Measurements from ENCODE around the gene LHFPL6. TPM values are rescaled to one million over a fixed set of nuclear protein-coding genes. Genes with fewer than 3 reads are reported as not detected.

LHFPL6 gene
- total RNA-seq, 2 experiments from 2014 or later = 0.14 TPM; not detected in 1

DNA sequence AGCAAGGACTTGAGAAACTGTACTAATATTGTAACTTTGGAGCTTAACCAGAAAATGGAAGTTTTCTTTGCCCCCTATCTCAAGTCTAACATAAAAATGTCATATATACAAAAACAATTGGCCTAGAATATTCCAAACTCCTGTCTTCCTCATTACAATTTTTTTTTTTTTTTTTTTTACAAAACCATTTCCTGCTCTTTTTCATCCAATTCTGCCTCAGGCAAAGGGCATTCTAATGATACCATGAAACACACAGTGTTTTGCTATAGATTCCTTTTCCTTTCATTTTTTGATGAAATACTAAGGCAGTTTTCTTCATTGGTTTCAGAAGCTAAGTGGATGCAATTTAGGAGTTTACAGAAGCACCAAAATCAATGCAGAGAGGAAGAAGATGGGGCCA lies 119.7 kb downstream of the LHFPL6 start:
- POLR2A ChIA-PET = no interaction called here
- H3K4me3 Mint-ChIP-seq = no peak overlapping the region
- DNase-seq (no peak), ATAC-seq (ENCODE audit: low read depth) (no peak)
- no peaks in the 10 kb centered on the region for H3K9me3 Mint-ChIP-seq
- no peaks in the 10 kb centered on the region for H3K36me3 Mint-ChIP-seq
- peaks cover 2% of the 10 kb centered on the region for H3K27me3 Mint-ChIP-seq
- no peak overlapping the region for H3K27ac Mint-ChIP-seq
- no peaks in the 10 kb centered on the region for H3K4me1 Mint-ChIP-seq

- POLR2A ChIA-PET = no interaction called here
- H3K4me3 Mint-ChIP-seq = no peak overlapping the region
- H3K27me3 Mint-ChIP-seq = peaks cover 2% of the 10 kb centered on the region
- H3K9me3 Mint-ChIP-seq = no peaks in the 10 kb centered on the region
- H3K36me3 Mint-ChIP-seq = no peaks in the 10 kb centered on the region
- no peak overlapping the region for H3K27ac Mint-ChIP-seq
- ATAC-seq (ENCODE audit: low read depth) = no peak
- DNase-seq = no peak
- no peaks in the 10 kb centered on the region for H3K4me1 Mint-ChIP-seq
Observed at GRCh38 chr13:39481491-39481890, 121.5 kb downstream of the LHFPL6 start.

- Mint-ChIP-seq H3K27ac (no peak overlapping the region), H3K27me3 (peaks cover 2% of the 10 kb centered on the region), H3K36me3 (no peaks in the 10 kb centered on the region), H3K4me1 (no peaks in the 10 kb centered on the region), H3K4me3 (no peak overlapping the region), H3K9me3 (no peaks in the 10 kb centered on the region)
- POLR2A ChIA-PET = no interaction called here
- DNase-seq (no peak), ATAC-seq (ENCODE audit: low read depth) (no peak)
Observed at GRCh38 chr13:39474600-39474999, 128.4 kb downstream of the LHFPL6 start.

- DNase-seq (no peak), ATAC-seq (ENCODE audit: low read depth) (no peak)
- Mint-ChIP-seq H3K36me3 (no peaks in the 10 kb centered on the region), H3K4me3 (no peak overlapping the region), H3K9me3 (no peaks in the 10 kb centered on the region), H3K4me1 (no peaks in the 10 kb centered on the region), H3K27me3 (peaks cover 12% of the 10 kb centered on the region), H3K27ac (no peak overlapping the region)
- POLR2A ChIA-PET = no interaction called here
Observed at GRCh38 chr13:39469676-39470075, 133.3 kb downstream of the LHFPL6 start.

GRCh38 chr13:39468306-39468705 lies 134.7 kb downstream of the LHFPL6 start:
- ATAC-seq (ENCODE audit: low read depth) = no peak
- no peak for DNase-seq

DNA sequence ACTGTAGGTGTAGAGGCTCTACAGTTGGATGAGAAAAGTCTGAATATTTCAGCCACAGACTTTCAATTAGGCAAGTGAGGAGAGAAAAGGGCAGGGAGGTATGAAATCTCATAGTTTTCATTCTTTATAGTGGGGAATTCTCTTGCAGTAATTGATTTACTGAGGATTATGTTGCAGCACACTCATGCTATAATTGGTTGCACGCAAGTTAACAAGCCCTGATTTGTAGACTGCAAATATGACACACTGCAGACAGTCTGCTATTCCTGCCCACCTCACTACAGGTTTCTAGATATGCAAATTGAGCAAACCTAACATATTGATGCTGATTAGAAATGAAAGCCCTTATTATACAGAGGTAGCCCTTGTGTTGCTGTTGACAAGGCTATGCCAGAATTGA lies 139.4 kb downstream of the LHFPL6 start:
- POLR2A ChIA-PET = no interaction called here
- Mint-ChIP-seq H3K36me3 (no peaks in the 10 kb centered on the region), H3K9me3 (no peaks in the 10 kb centered on the region), H3K27ac (no peak overlapping the region), H3K4me3 (no peak overlapping the region), H3K4me1 (no peaks in the 10 kb centered on the region), H3K27me3 (peaks cover 10% of the 10 kb centered on the region)
- DNase-seq (no peak), ATAC-seq (ENCODE audit: low read depth) (no peak)

More at GRCh38 chr13:39468306-39468705, 134.7 kb downstream of the LHFPL6 start:
- no peaks in the 10 kb centered on the region for H3K36me3 Mint-ChIP-seq
- H3K27ac Mint-ChIP-seq = no peak overlapping the region
- POLR2A ChIA-PET = no interaction called here
- H3K9me3 Mint-ChIP-seq = no peaks in the 10 kb centered on the region
- no peak overlapping the region for H3K4me3 Mint-ChIP-seq
- no peaks in the 10 kb centered on the region for H3K4me1 Mint-ChIP-seq
- H3K27me3 Mint-ChIP-seq = peaks cover 15% of the 10 kb centered on the region

GRCh38 chr13:39462906-39463305 lies 140.1 kb downstream of the LHFPL6 start:
- Mint-ChIP-seq H3K4me3 (no peak overlapping the region), H3K9me3 (no peaks in the 10 kb centered on the region), H3K27me3 (peaks cover 10% of the 10 kb centered on the region), H3K4me1 (no peaks in the 10 kb centered on the region), H3K36me3 (no peaks in the 10 kb centered on the region), H3K27ac (no peak overlapping the region)
- ATAC-seq (ENCODE audit: low read depth) (no peak), DNase-seq (no peak)
- POLR2A ChIA-PET = no interaction called here

GRCh38 chr13:39462428-39462827 lies 140.6 kb downstream of the LHFPL6 start:
- Mint-ChIP-seq H3K27me3 (peaks cover 7% of the 10 kb centered on the region), H3K4me1 (no peaks in the 10 kb centered on the region), H3K36me3 (no peaks in the 10 kb centered on the region), H3K4me3 (no peak overlapping the region), H3K27ac (no peak overlapping the region), H3K9me3 (no peaks in the 10 kb centered on the region)
- DNase-seq (no peak), ATAC-seq (ENCODE audit: low read depth) (no peak)
- POLR2A ChIA-PET = no interaction called here

DNA sequence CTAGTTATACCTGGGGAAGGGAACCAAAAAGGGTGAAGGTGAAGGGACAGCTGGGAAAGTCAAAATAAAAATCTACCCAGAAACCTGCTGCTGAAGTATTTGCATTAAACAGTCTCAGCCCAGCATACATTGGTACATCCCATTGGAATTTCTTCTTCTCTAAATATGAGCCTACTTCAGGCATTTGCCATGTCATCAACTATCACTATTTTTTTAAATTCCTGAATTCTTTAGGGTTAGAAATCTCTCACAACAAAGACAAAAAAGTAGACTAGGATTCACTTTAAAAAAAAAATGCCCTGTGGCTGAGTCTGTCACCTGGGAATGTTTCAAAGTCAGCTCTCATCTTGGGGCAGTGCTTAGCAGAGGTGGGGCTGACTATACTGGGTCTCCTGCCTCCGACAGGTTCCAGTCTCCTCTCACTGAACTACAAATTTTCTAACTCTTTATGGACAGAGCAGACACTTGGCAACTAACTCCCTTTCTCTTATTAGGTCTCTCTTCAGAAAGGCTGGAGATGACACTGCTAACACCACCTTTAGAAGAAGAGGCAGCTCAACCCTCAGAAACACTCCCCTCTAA lies 141.2 kb downstream of the LHFPL6 start:
- Mint-ChIP-seq H3K4me3 (no peak overlapping the region), H3K4me1 (no peaks in the 10 kb centered on the region), H3K27ac (no peak overlapping the region), H3K36me3 (no peaks in the 10 kb centered on the region), H3K27me3 (peaks cover 5% of the 10 kb centered on the region), H3K9me3 (no peaks in the 10 kb centered on the region)
- ATAC-seq (ENCODE audit: low read depth) = no peak
- POLR2A ChIA-PET = no interaction called here
- no peak for DNase-seq

DNA sequence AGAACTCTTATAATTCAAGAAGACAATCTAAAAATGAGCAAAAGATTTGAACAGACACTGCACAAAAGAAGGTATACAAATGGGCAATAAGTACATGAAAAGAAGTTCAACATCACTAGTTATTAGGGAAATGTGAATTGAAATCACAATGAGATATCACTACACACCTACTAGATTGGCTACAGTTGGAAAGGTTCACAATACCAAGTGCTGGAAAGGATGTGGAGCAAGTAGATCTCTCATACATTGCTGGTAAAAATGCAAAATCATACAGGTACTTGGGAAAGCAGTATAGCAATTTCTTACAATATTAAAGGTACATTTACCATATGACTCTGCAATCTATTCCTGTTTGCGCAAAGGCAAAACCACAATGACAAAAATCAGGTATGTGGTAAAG lies 145.7 kb downstream of the LHFPL6 start:
- H3K36me3 Mint-ChIP-seq = no peaks in the 10 kb centered on the region
- H3K4me1 Mint-ChIP-seq = no peaks in the 10 kb centered on the region
- peaks cover 2% of the 10 kb centered on the region for H3K27me3 Mint-ChIP-seq
- H3K4me3 Mint-ChIP-seq = no peak overlapping the region
- no peak overlapping the region for H3K27ac Mint-ChIP-seq
- DNase-seq (no peak), ATAC-seq (ENCODE audit: low read depth) (no peak)
- POLR2A ChIA-PET = no interaction called here
- H3K9me3 Mint-ChIP-seq = no peaks in the 10 kb centered on the region

GRCh38 chr13:39455521-39456175 lies 147.3 kb downstream of the LHFPL6 start:
- H3K4me1 Mint-ChIP-seq = no peaks in the 10 kb centered on the region
- POLR2A ChIA-PET = no interaction called here
- DNase-seq = no peak
- H3K27ac Mint-ChIP-seq = no peak overlapping the region
- H3K36me3 Mint-ChIP-seq = no peaks in the 10 kb centered on the region
- no peak overlapping the region for H3K4me3 Mint-ChIP-seq
- peaks cover 2% of the 10 kb centered on the region for H3K27me3 Mint-ChIP-seq
- no peaks in the 10 kb centered on the region for H3K9me3 Mint-ChIP-seq
- ATAC-seq (ENCODE audit: low read depth) = no peak

DNA sequence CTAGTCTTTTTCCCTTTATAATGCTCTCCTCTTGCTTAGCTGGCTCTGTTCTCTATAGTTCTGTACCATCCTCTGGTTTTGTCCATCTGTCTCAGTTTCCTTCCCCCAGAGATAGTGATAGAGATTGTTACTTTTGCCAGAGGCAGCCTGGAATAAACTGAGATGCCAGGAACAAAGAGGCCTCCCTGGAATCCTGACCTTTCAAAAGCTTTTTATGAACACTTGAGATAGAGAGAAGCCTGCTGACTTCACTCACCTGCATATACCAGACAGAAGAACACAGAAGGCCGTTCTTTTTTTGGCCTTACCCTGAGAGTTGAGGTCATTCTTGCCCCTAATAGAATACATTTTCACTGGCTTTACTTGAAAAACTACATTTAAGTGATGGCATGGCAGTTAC lies 150.2 kb downstream of the LHFPL6 start:
- no peaks in the 10 kb centered on the region for H3K36me3 Mint-ChIP-seq

DNA sequence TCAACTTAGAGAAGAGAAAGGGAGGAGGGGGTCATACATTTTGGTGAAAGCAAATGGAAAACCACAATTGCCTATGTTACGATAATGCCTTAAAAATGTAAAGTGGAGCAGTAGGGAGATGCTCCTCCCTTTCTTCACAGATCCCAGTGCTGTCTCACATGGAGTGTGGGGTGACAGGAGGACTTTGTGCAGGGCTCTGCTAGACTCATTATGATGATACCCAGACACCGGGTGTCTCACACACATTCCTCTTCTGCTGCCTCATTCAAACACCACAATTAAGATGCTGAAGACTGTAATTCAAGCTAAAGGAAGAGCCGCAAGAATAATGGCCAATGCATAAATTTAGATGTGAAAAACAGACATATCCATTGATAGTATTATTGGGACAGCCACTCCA lies 150.6 kb downstream of the LHFPL6 start:
- Mint-ChIP-seq H3K4me3 (no peak overlapping the region), H3K27ac (no peak overlapping the region), H3K27me3 (peaks cover 4% of the 10 kb centered on the region), H3K4me1 (no peaks in the 10 kb centered on the region), H3K36me3 (no peaks in the 10 kb centered on the region), H3K9me3 (no peaks in the 10 kb centered on the region)
- no peak for ATAC-seq (ENCODE audit: low read depth)
- no peak for DNase-seq
- POLR2A ChIA-PET = no interaction called here

More for the DNA sequence above, 150.2 kb downstream of the LHFPL6 start:
- peaks cover 4% of the 10 kb centered on the region for H3K27me3 Mint-ChIP-seq
- POLR2A ChIA-PET = no interaction called here
- ATAC-seq (ENCODE audit: low read depth) (no peak), DNase-seq (no peak)
- no peak overlapping the region for H3K4me3 Mint-ChIP-seq
- no peaks in the 10 kb centered on the region for H3K4me1 Mint-ChIP-seq
- no peak overlapping the region for H3K27ac Mint-ChIP-seq
- H3K9me3 Mint-ChIP-seq = no peaks in the 10 kb centered on the region

- Mint-ChIP-seq H3K27ac (no peak overlapping the region), H3K4me3 (no peak overlapping the region), H3K4me1 (no peaks in the 10 kb centered on the region), H3K9me3 (no peaks in the 10 kb centered on the region), H3K36me3 (no peaks in the 10 kb centered on the region), H3K27me3 (peaks cover 4% of the 10 kb centered on the region)
- no peak for ATAC-seq (ENCODE audit: low read depth)
- no peak for DNase-seq
- POLR2A ChIA-PET = no interaction called here
Observed at GRCh38 chr13:39451860-39452301, 151.1 kb downstream of the LHFPL6 start.
